Aorta (tissue), 5 donors: ENCODE results near the gene TBX10. TPM values are rescaled to one million over a fixed set of nuclear protein-coding genes. Genes with fewer than 3 reads are reported as not detected.
A peak's percentile ranks its signal among the peaks of the same experiment; 100 is the strongest.

Experiments
- ATAC-seq: fragments of 200-7000 bp; cut with Tn5 transposase; one replicate; pipeline ENCODE4 v1.9.1; 2022; ENCODE audit warnings: moderate library complexity; ENCODE audit not compliant: low FRiP score
- DNase-seq, 2 donors: peaks; one replicate each; pipeline ENCODE4 v3.0.0-alpha.2; 2020
- H3K27ac ChIP-seq, 2 donors: one replicate each; pipeline ENCODE4 v1.5.1; 2013; ENCODE audit warnings: low read length in 2 of 2, mild to moderate bottlenecking in 2 of 2, moderate library complexity in 2 of 2, control low read depth in 1 of 2, inconsistent platforms in 1 of 2, low read depth in 1 of 2
- H3K27me3 ChIP-seq, 2 donors: one replicate each; pipeline ENCODE4 v1.6.1; 2013; ENCODE audit warnings: control low read depth in 1 of 2, low read length in 1 of 2, mild to moderate bottlenecking in 1 of 2, moderate library complexity in 1 of 2; ENCODE audit not compliant: insufficient read depth in 2 of 2, control insufficient read depth in 1 of 2
- H3K36me3 ChIP-seq, 2 donors: one replicate each; pipeline ENCODE4 v1.6.1; 2013; ENCODE audit warnings: control low read depth in 1 of 2, low read length in 1 of 2, mild to moderate bottlenecking in 1 of 2; ENCODE audit not compliant: insufficient read depth in 2 of 2, control insufficient read depth in 1 of 2
- H3K4me1 ChIP-seq, 2 donors: one replicate each; pipeline ENCODE4 v1.6.1; 2013; ENCODE audit warnings: low read length in 2 of 2, control low read depth in 1 of 2, mild to moderate bottlenecking in 1 of 2, moderate library complexity in 1 of 2; ENCODE audit not compliant: insufficient read depth in 2 of 2, control insufficient read depth in 1 of 2
- H3K4me3 ChIP-seq, 2 donors: one replicate each; pipeline ENCODE4 v1.5.1; 2013; ENCODE audit warnings: low read length in 2 of 2, control low read depth in 1 of 2, mild to moderate bottlenecking in 1 of 2
- H3K9me3 ChIP-seq: one replicate; pipeline ENCODE4 v1.6.1; 2013; ENCODE audit warnings: mild to moderate bottlenecking, low read length; ENCODE audit not compliant: control insufficient read depth
- WGBS, 2 donors: extraction: QIAGEN DNeasy Blood & Tissue Kit; methylation state at CpG; one replicate each; pipeline ENCODE4 v1.1.7; 2013; 5-methylcytosine and 5-hydroxymethylcytosine counted together
- intact Hi-C, 2 donors: fragments of 100-400 bp; cut with DNase I; formaldehyde crosslinking; loops; one replicate each; pipeline versions ENCODE4 v1.14.2 to v1.15.0; 2022
- polyA plus RNA-seq, 2 donors: library from polyadenylated mRNA; stranded (reverse); fragments of 200-250 nt; gene quantifications; one replicate each; pipeline ENCODE4 v1.2.3, GENCODE V29; 2013
- total RNA-seq, 2 donors: library from RNA; stranded (reverse); fragmentation: NEBNext Ultra II Directional; extraction: Animal tissue kit (Norgen Biotek cat#: 25700); gene quantifications; one replicate each; pipeline ENCODE4 v1.2.1, GENCODE V29; 2021
- donor health status: healthy with polysubstance abuse.
- donor health status: Bipolar disorder and iron deficiency.
- donor health status: DM: no; HTN: no; CAD: no.
- donor health status: DM: no; HTN: no; CAD: no.
- donor health status: DM: yes; HTN: yes; CAD: no.

The TBX10 gene
- total and polyA plus RNA-seq, 4 donors = 0.23 to 5.4 TPM; not detected in 2

GRCh38 chr11:67635231-67635521 lies 4.4 kb downstream of the TBX10 start:
- Histone ChIP-seq H3K27ac (no peak overlapping the region), H3K4me1 (no peaks in the 10 kb centered on the region), H3K27me3 (no peaks in the 10 kb centered on the region), H3K36me3 (no peaks in the 10 kb centered on the region), H3K4me3 (no peak overlapping the region), H3K9me3 (no peaks in the 10 kb centered on the region)
- ATAC-seq (no peak), DNase-seq (peak in 1 of 2 donors; percentile 55)
- WGBS, 2 donors = 83 to 87% methylated on average over 4 of the region's 4 CpGs
- intact Hi-C loops = no loop called here

GRCh38 chr11:67634366-67635230 lies 5.0 kb downstream of the TBX10 start:
- H3K27me3 ChIP-seq = no peaks in the 10 kb centered on the region
- no peaks in the 10 kb centered on the region for H3K36me3 ChIP-seq
- no peak overlapping the region for H3K27ac ChIP-seq
- H3K9me3 ChIP-seq = no peaks in the 10 kb centered on the region
- intact Hi-C loops = no loop called here
- 77 to 78% methylated on average over 20 of the region's 20 CpGs for WGBS, 2 donors
- no peak overlapping the region for H3K4me3 ChIP-seq
- DNase-seq (peak in 1 of 2 donors; percentile 34), ATAC-seq (no peak)
- H3K4me1 ChIP-seq = no peaks in the 10 kb centered on the region

- H3K27me3 ChIP-seq = no peaks in the 10 kb centered on the region
- no peaks in the 10 kb centered on the region for H3K9me3 ChIP-seq
- no peaks in the 10 kb centered on the region for H3K36me3 ChIP-seq
- WGBS, 2 donors = 88 to 91% methylated on average over 22 of the region's 22 CpGs
- intact Hi-C loops = no loop called here
- no peak for ATAC-seq
- no peak overlapping the region for H3K27ac ChIP-seq
- no peak overlapping the region for H3K4me3 ChIP-seq
- no peaks in the 10 kb centered on the region for H3K4me1 ChIP-seq
- peak; percentile 54 to 66 for DNase-seq
Measured at GRCh38 chr11:67633758-67634365, 5.7 kb downstream of the TBX10 start.

- H3K9me3 ChIP-seq = no peaks in the 10 kb centered on the region
- no peak overlapping the region for H3K27ac ChIP-seq
- H3K4me1 ChIP-seq = no peaks in the 10 kb centered on the region
- no peak overlapping the region for H3K4me3 ChIP-seq
- 94% methylated on average over 30 of the region's 30 CpGs for WGBS, 2 donors
- DNase-seq = peak in 1 of 2 donors; percentile 71
- no peaks in the 10 kb centered on the region for H3K27me3 ChIP-seq
- H3K36me3 ChIP-seq = no peaks in the 10 kb centered on the region
- intact Hi-C loops = no loop called here
- ATAC-seq = no peak
Measured at GRCh38 chr11:67632982-67633755, 6.4 kb downstream of the TBX10 start.

- DNase-seq = peak in 1 of 2 donors; percentile 74
- 88% methylated on average over 12 of the region's 12 CpGs for WGBS, 2 donors
Measured at GRCh38 chr11:67632175-67632981, 7.2 kb downstream of the TBX10 start.

GRCh38 chr11:67631853-67632174 lies 7.7 kb downstream of the TBX10 start:
- DNase-seq (no peak), ATAC-seq (no peak)
- H3K27me3 ChIP-seq = no peaks in the 10 kb centered on the region
- H3K36me3 ChIP-seq = no peaks in the 10 kb centered on the region
- 96 to 100% methylated on average over 1 to 2 of the region's 2 CpGs for WGBS, 2 donors
- H3K4me1 ChIP-seq = no peaks in the 10 kb centered on the region
- no peaks in the 10 kb centered on the region for H3K9me3 ChIP-seq
- intact Hi-C loops = loop anchor here in 1 of 2 donors (2.0 kb wide), 1 partner anchor 27 kb away; no protein-coding TSS in a partner anchor
- H3K4me3 ChIP-seq = no peak overlapping the region
- no peak overlapping the region for H3K27ac ChIP-seq

More at GRCh38 chr11:67632175-67632981, 7.2 kb downstream of the TBX10 start:
- Histone ChIP-seq H3K9me3 (no peaks in the 10 kb centered on the region), H3K27ac (no peak overlapping the region), H3K36me3 (no peaks in the 10 kb centered on the region), H3K27me3 (no peaks in the 10 kb centered on the region), H3K4me1 (no peaks in the 10 kb centered on the region), H3K4me3 (no peak overlapping the region)
- intact Hi-C loops = no loop called here
- ATAC-seq = no peak

- Histone ChIP-seq H3K9me3 (no peaks in the 10 kb centered on the region), H3K27ac (no peak overlapping the region), H3K36me3 (no peaks in the 10 kb centered on the region), H3K27me3 (no peaks in the 10 kb centered on the region), H3K4me1 (no peaks in the 10 kb centered on the region), H3K4me3 (no peak overlapping the region)
- ATAC-seq (no peak), DNase-seq (peak; percentile 50 to 69)
- intact Hi-C loops = loop anchor here in 1 of 2 donors (2.0 kb wide), 1 partner anchor 27 kb away; no protein-coding TSS in a partner anchor
- WGBS, 2 donors = 80 to 82% methylated on average over 7 of the region's 7 CpGs
Measured at GRCh38 chr11:67631411-67631810, 8.2 kb downstream of the TBX10 start.

- no peaks in the 10 kb centered on the region for H3K27me3 ChIP-seq
- intact Hi-C loops = loop anchor here in 1 of 2 donors (2.0 kb wide), 1 partner anchor 28 kb away; no protein-coding TSS in a partner anchor
- ATAC-seq (no peak), DNase-seq (peak in 1 of 2 donors; percentile 77)
- H3K27ac ChIP-seq = peak overlapping the region in 1 of 2 donors; percentile 35
- WGBS, 2 donors = 58 to 61% methylated on average over 16 of the region's 16 CpGs
- H3K36me3 ChIP-seq = no peaks in the 10 kb centered on the region
- no peaks in the 10 kb centered on the region for H3K9me3 ChIP-seq
- peak overlapping the region in 1 of 2 donors; percentile 29 for H3K4me3 ChIP-seq
- H3K4me1 ChIP-seq = no peaks in the 10 kb centered on the region
Measured at GRCh38 chr11:67630943-67631331, 8.6 kb downstream of the TBX10 start.
